ENCODE results near the gene KIAA0408. TPM values are rescaled to one million over a fixed set of nuclear protein-coding genes. Genes with fewer than 3 reads are reported as not detected.
A peak's percentile ranks its signal among the peaks of the same experiment; 100 is the strongest.

The KIAA0408 gene
- total and polyA plus RNA-seq, 3 experiments from 2014 or later: 0.76 to 11.0 (median 9.0) TPM

GRCh38 chr6:127484212-127484863, 25.1 kb upstream of the KIAA0408 start:
- POLR2A ChIA-PET: no interaction called here
- no peak overlapping the region for H3K27ac ChIP-seq (ENCODE audit: low read depth, low read length)
- peak overlapping the region; percentile 45 for H3K4me3 ChIP-seq (ENCODE audit: low read length)
- peak in 2 of 5 donors; percentile 8 to 18 for DNase-seq
- Mint-ChIP-seq H3K4me3 (peak overlapping the region; percentile 73 to 89 (median 77)), H3K27ac (peak overlapping the region; percentile 41 to 88 (median 62)), H3K9me3 (no peaks in the 10 kb centered on the region), H3K4me1 (peaks cover 15 to 26% (median 19%) of the 10 kb centered on the region in 3 donors), H3K27me3 (no peaks in the 10 kb centered on the region), H3K36me3 (peaks cover 0 to 3% (median 0%) of the 10 kb centered on the region in 3 donors)
- CTCF ChIA-PET: interaction anchor here (0.9 to 3.5 kb wide), 3 partner anchors 31 to 54 kb away, joined by 3 to 28 read pairs (median 3); no protein-coding TSS in a partner anchor
- no peaks in the 10 kb centered on the region for H3K27me3 ChIP-seq (ENCODE audit: insufficient read depth, low read length, poor library complexity, severe bottlenecking)
- H3K36me3 ChIP-seq (ENCODE audit: insufficient read depth, low read length): no peaks in the 10 kb centered on the region
- H3K4me1 ChIP-seq (ENCODE audit: insufficient read depth, low read length): peaks cover 14% of the 10 kb centered on the region
- H3K9me3 ChIP-seq (ENCODE audit: low read length): no peaks in the 10 kb centered on the region

GRCh38 chr6:127483399-127484055, 24.3 kb upstream of the KIAA0408 start:
- Mint-ChIP-seq H3K9me3 (no peaks in the 10 kb centered on the region), H3K27ac (peak overlapping the region in 7 of 8 donors; percentile 26 to 88 (median 56)), H3K4me3 (peak overlapping the region; percentile 73 to 89 (median 77)), H3K36me3 (peaks cover 0 to 3% (median under 1%) of the 10 kb centered on the region in 3 donors), H3K4me1 (peaks cover 15 to 24% (median 19%) of the 10 kb centered on the region in 3 donors), H3K27me3 (no peaks in the 10 kb centered on the region)
- peak overlapping the region; percentile 45 for H3K4me3 ChIP-seq (ENCODE audit: low read length)
- no peaks in the 10 kb centered on the region for H3K27me3 ChIP-seq (ENCODE audit: insufficient read depth, low read length, poor library complexity, severe bottlenecking)
- no peak overlapping the region for H3K27ac ChIP-seq (ENCODE audit: low read depth, low read length)
- no peaks in the 10 kb centered on the region for H3K9me3 ChIP-seq (ENCODE audit: low read length)
- POLR2A ChIA-PET: no interaction called here
- CTCF ChIA-PET: interaction anchor here (1.0 to 3.5 kb wide), 2 partner anchors 32 to 217 kb away, joined by 3 to 28 read pairs; partner anchors contain the start of gene RNF146
- H3K36me3 ChIP-seq (ENCODE audit: insufficient read depth, low read length): no peaks in the 10 kb centered on the region
- DNase-seq: no peak
- H3K4me1 ChIP-seq (ENCODE audit: insufficient read depth, low read length): peaks cover 14% of the 10 kb centered on the region

GRCh38 chr6:127482325-127482724, 23.1 kb upstream of the KIAA0408 start:
- ChIA-PET POLR2A (interaction anchor here (0.7 kb wide), 1 partner anchor 352 kb away, joined by 7 read pairs; no protein-coding TSS in a partner anchor), CTCF (interaction anchor here (1.0 kb wide), 1 partner anchor 216 kb away, joined by 3 read pairs; the partner anchor contains the start of gene RNF146)
- no peak overlapping the region for H3K27ac Mint-ChIP-seq
- Histone ChIP-seq H3K36me3 (ENCODE audit: insufficient read depth, low read length) (no peaks in the 10 kb centered on the region), H3K9me3 (ENCODE audit: low read length) (no peaks in the 10 kb centered on the region), H3K4me3 (ENCODE audit: low read length) (no peak overlapping the region), H3K27ac (ENCODE audit: low read depth, low read length) (no peak overlapping the region), H3K4me1 (ENCODE audit: insufficient read depth, low read length) (peaks cover 14% of the 10 kb centered on the region), H3K27me3 (ENCODE audit: insufficient read depth, low read length, poor library complexity, severe bottlenecking) (no peaks in the 10 kb centered on the region)
- H3K4me1 Mint-ChIP-seq: peaks cover 15 to 24% (median 19%) of the 10 kb centered on the region in 3 donors
- H3K4me3 Mint-ChIP-seq: no peak overlapping the region
- no peaks in the 10 kb centered on the region for H3K9me3 Mint-ChIP-seq
- no peak for DNase-seq
- peaks cover 6 to 11% (median 7%) of the 10 kb centered on the region in 3 donors for H3K36me3 Mint-ChIP-seq
- H3K27me3 Mint-ChIP-seq: no peaks in the 10 kb centered on the region

GRCh38 chr6:127481628-127482027, 22.4 kb upstream of the KIAA0408 start:
- CTCF ChIA-PET: no interaction called here
- Histone ChIP-seq H3K4me1 (ENCODE audit: insufficient read depth, low read length) (peaks cover 14% of the 10 kb centered on the region), H3K4me3 (ENCODE audit: low read length) (no peak overlapping the region), H3K27ac (ENCODE audit: low read depth, low read length) (no peak overlapping the region), H3K36me3 (ENCODE audit: insufficient read depth, low read length) (no peaks in the 10 kb centered on the region), H3K27me3 (ENCODE audit: insufficient read depth, low read length, poor library complexity, severe bottlenecking) (no peaks in the 10 kb centered on the region), H3K9me3 (ENCODE audit: low read length) (no peaks in the 10 kb centered on the region)
- DNase-seq: no peak
- H3K27ac Mint-ChIP-seq: no peak overlapping the region
- H3K4me1 Mint-ChIP-seq: peaks cover 15 to 24% (median 19%) of the 10 kb centered on the region in 3 donors
- H3K27me3 Mint-ChIP-seq: no peaks in the 10 kb centered on the region
- POLR2A ChIA-PET: no interaction called here
- H3K4me3 Mint-ChIP-seq: no peak overlapping the region
- H3K36me3 Mint-ChIP-seq: peaks cover 7 to 11% (median 7%) of the 10 kb centered on the region in 3 donors
- H3K9me3 Mint-ChIP-seq: no peaks in the 10 kb centered on the region

- no peaks in the 10 kb centered on the region for H3K9me3 ChIP-seq (ENCODE audit: low read length)
- H3K27ac Mint-ChIP-seq: peak overlapping the region in 1 of 8 donors; percentile 8
- no peak for DNase-seq
- H3K27ac ChIP-seq (ENCODE audit: low read depth, low read length): no peak overlapping the region
- H3K36me3 Mint-ChIP-seq: peaks cover 9 to 11% (median 9%) of the 10 kb centered on the region in 3 donors
- H3K27me3 ChIP-seq (ENCODE audit: insufficient read depth, low read length, poor library complexity, severe bottlenecking): no peaks in the 10 kb centered on the region
- CTCF ChIA-PET: no interaction called here
- H3K27me3 Mint-ChIP-seq: no peaks in the 10 kb centered on the region
- peaks cover 14% of the 10 kb centered on the region for H3K4me1 ChIP-seq (ENCODE audit: insufficient read depth, low read length)
- no peak overlapping the region for H3K4me3 Mint-ChIP-seq
- H3K4me1 Mint-ChIP-seq: peaks cover 15 to 24% (median 19%) of the 10 kb centered on the region in 3 donors
- H3K4me3 ChIP-seq (ENCODE audit: low read length): no peak overlapping the region
- POLR2A ChIA-PET: no interaction called here
- H3K36me3 ChIP-seq (ENCODE audit: insufficient read depth, low read length): no peaks in the 10 kb centered on the region
- peaks cover 0 to 3% (median 0%) of the 10 kb centered on the region in 5 donors for H3K9me3 Mint-ChIP-seq
Observed at GRCh38 chr6:127481111-127481510, 21.9 kb upstream of the KIAA0408 start.

GRCh38 chr6:127477658-127478057, 18.5 kb upstream of the KIAA0408 start:
- POLR2A ChIA-PET: interaction anchor here (0.7 kb wide), 1 partner anchor 10 kb away, joined by 3 read pairs; no protein-coding TSS in a partner anchor
- CTCF ChIA-PET: interaction anchor here (1.0 kb wide), 1 partner anchor 39 kb away, joined by 3 read pairs; no protein-coding TSS in a partner anchor
- Mint-ChIP-seq H3K4me3 (no peak overlapping the region), H3K4me1 (peaks cover 0 to 4% (median 0%) of the 10 kb centered on the region in 3 donors), H3K36me3 (peaks cover 9 to 16% (median 11%) of the 10 kb centered on the region in 3 donors), H3K27me3 (no peaks in the 10 kb centered on the region), H3K27ac (peak overlapping the region in 1 of 8 donors; percentile 31), H3K9me3 (peaks cover 0 to 4% (median 0%) of the 10 kb centered on the region in 5 donors)
- Histone ChIP-seq H3K4me3 (ENCODE audit: low read length) (no peak overlapping the region), H3K27ac (ENCODE audit: low read depth, low read length) (no peak overlapping the region), H3K4me1 (ENCODE audit: insufficient read depth, low read length) (no peaks in the 10 kb centered on the region), H3K27me3 (ENCODE audit: insufficient read depth, low read length, poor library complexity, severe bottlenecking) (no peaks in the 10 kb centered on the region), H3K9me3 (ENCODE audit: low read length) (no peaks in the 10 kb centered on the region), H3K36me3 (ENCODE audit: insufficient read depth, low read length) (no peaks in the 10 kb centered on the region)
- DNase-seq: no peak

- H3K4me1 ChIP-seq (ENCODE audit: insufficient read depth, low read length): no peaks in the 10 kb centered on the region
- no peak overlapping the region for H3K27ac ChIP-seq (ENCODE audit: low read depth, low read length)
- no peaks in the 10 kb centered on the region for H3K27me3 ChIP-seq (ENCODE audit: insufficient read depth, low read length, poor library complexity, severe bottlenecking)
- Mint-ChIP-seq H3K27ac (peak overlapping the region in 1 of 8 donors; percentile 13), H3K4me1 (no peaks in the 10 kb centered on the region), H3K27me3 (no peaks in the 10 kb centered on the region), H3K36me3 (peaks cover 6 to 16% (median 11%) of the 10 kb centered on the region in 3 donors), H3K9me3 (peaks cover 0 to 4% (median 0%) of the 10 kb centered on the region in 5 donors), H3K4me3 (no peak overlapping the region)
- H3K36me3 ChIP-seq (ENCODE audit: insufficient read depth, low read length): no peaks in the 10 kb centered on the region
- ChIA-PET POLR2A (no interaction called here), CTCF (no interaction called here)
- no peaks in the 10 kb centered on the region for H3K9me3 ChIP-seq (ENCODE audit: low read length)
- no peak overlapping the region for H3K4me3 ChIP-seq (ENCODE audit: low read length)
- no peak for DNase-seq
Observed at GRCh38 chr6:127475823-127476176, 16.6 kb upstream of the KIAA0408 start.
